Measurements from ENCODE around the gene ARPC2. TPM values are rescaled to one million over a fixed set of nuclear protein-coding genes. Genes with fewer than 3 reads are reported as not detected.

ARPC2 gene
- total and polyA plus RNA-seq, 2 of the 13 experiments (the other 11 are each of a cell fraction or from before 2014, with no cell fraction given) = 168 to 303 TPM

DNA sequence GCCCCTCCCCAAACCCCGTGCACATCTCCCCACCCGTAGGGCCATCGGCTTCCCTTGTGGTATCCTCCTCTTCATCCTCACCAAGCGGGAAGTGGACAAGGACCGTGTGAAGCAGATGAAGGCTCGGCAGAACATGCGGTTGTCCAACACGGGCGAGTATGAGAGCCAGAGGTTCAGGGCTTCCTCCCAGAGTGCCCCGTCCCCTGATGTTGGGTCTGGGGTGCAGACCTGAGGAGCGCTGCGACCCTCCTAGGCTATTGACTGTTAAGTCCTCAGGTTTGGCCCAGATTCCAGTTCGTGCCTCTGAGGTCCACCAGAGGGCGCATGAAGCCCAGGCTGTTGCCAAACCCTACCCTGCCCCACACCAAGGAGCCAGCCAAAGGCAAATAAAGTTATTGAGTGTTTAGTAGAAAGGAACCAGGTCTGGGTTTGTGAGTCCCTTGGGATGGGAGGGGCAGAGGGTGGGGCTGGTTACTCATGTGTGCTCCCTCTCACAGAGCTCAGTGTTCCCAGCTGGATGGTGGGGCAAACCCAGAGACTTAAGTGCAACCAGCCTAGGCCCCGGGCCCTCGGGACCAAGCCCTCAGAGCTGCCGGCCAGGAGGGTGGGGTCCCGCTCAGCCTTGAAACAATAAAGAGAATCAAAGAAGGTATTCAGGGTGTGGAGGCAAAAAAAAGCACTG is 55.7 kb downstream of the ARPC2 start (continued):
- TF ChIP-seq, protein P1, sequence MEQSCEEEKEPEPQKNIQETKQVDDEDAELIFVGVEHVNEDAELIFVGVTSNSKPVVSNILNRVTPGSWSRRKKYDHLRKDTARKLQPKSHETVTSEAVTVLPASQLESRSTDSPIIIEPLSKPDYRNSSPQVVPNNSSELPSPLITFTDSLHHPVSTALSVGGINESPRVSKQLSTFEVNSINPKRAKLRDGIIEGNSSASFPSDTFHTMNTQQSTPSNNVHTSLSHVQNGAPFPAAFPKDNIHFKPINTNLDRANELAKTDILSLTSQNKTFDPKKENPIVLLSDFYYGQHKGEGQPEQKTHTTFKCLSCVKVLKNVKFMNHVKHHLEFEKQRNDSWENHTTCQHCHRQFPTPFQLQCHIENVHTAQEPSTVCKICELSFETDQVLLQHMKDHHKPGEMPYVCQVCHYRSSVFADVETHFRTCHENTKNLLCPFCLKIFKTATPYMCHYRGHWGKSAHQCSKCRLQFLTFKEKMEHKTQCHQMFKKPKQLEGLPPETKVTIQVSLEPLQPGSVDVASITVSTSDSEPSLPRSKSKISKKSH (CRISPR knock-in tag; IDR thresholded peaks at IDR 0.05; ENCODE audit: borderline replicate concordance) = peak; percentile 79
- TF ChIP-seq, protein P2, sequence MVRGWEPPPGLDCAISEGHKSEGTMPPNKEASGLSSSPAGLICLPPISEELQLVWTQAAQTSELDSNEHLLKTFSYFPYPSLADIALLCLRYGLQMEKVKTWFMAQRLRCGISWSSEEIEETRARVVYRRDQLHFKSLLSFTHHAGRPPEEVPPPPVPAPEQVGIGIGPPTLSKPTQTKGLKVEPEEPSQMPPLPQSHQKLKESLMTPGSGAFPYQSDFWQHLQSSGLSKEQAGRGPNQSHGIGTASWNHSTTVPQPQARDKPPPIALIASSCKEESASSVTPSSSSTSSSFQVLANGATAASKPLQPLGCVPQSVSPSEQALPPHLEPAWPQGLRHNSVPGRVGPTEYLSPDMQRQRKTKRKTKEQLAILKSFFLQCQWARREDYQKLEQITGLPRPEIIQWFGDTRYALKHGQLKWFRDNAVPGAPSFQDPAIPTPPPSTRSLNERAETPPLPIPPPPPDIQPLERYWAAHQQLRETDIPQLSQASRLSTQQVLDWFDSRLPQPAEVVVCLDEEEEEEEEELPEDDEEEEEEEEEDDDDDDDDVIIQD (CRISPR knock-in tag; IDR thresholded peaks at IDR 0.05; ENCODE audit: low read depth) = peak; percentile 79
- TF ChIP-seq NONO (IDR thresholded peaks at IDR 0.05) (no peak), NONO (CRISPR knock-in tag; conservative IDR thresholded peaks at IDR 0.05) (peak; percentile 65; the same call in 1 of the 2 replicates), NRL (CRISPR knock-in tag; IDR thresholded peaks at IDR 0.05; ENCODE audit: borderline replicate concordance) (peak; percentile 84), ELF3 (CRISPR knock-in tag; IDR thresholded peaks at IDR 0.05) (peak; percentile 14; the same call in 1 of the 2 replicates), RFXAP (CRISPR knock-in tag; IDR thresholded peaks at IDR 0.05; ENCODE audit: borderline replicate concordance) (0 out of 2 replicates have a peak, but pooled peaks have one; percentile 61), POLR2A (IDR thresholded peaks at IDR 0.05; ENCODE audit: insufficient read depth in 1 of 2, low read depth in 2 of 2, low read length in 2 of 2) (peak; percentile 22; a peak in 1 of 4 replicates), BCL6 (CRISPR knock-in tag; IDR thresholded peaks at IDR 0.05) (peak; percentile 51; the same call in 1 of the 2 replicates), GPN1 (CRISPR knock-in tag; IDR thresholded peaks at IDR 0.05; ENCODE audit: borderline replicate concordance) (no peak), EP300 (IDR thresholded peaks at IDR 0.05; ENCODE audit: low read depth in 2 of 2, low read length in 2 of 2) (0 out of 4 replicates have a peak, but pooled peaks of 1 of the 2 experiments have one; percentile 21), EP300 (CRISPR knock-in tag; IDR thresholded peaks at IDR 0.05; ENCODE audit: borderline replicate concordance) (no peak), ZNF205 (CRISPR knock-in tag; IDR thresholded peaks at IDR 0.05) (peak; percentile 99), SMC3 (IDR thresholded peaks at IDR 0.05; ENCODE audit: low read length) (peak; percentile 96), FOXA1 (IDR thresholded peaks at IDR 0.05) (no peak), FOXA1 (CRISPR knock-in tag; IDR thresholded peaks at IDR 0.05) (peak; percentile 66), HNF4A (CRISPR knock-in tag; IDR thresholded peaks at IDR 0.05) (peak; percentile 21; the same call in 1 of the 2 replicates), CCDC6 (CRISPR knock-in tag; IDR thresholded peaks at IDR 0.05) (0 out of 2 replicates have a peak, but pooled peaks have one; percentile 48), EED (CRISPR knock-in tag; IDR thresholded peaks at IDR 0.05) (no peak)
- TF ChIP-seq, protein P3, sequence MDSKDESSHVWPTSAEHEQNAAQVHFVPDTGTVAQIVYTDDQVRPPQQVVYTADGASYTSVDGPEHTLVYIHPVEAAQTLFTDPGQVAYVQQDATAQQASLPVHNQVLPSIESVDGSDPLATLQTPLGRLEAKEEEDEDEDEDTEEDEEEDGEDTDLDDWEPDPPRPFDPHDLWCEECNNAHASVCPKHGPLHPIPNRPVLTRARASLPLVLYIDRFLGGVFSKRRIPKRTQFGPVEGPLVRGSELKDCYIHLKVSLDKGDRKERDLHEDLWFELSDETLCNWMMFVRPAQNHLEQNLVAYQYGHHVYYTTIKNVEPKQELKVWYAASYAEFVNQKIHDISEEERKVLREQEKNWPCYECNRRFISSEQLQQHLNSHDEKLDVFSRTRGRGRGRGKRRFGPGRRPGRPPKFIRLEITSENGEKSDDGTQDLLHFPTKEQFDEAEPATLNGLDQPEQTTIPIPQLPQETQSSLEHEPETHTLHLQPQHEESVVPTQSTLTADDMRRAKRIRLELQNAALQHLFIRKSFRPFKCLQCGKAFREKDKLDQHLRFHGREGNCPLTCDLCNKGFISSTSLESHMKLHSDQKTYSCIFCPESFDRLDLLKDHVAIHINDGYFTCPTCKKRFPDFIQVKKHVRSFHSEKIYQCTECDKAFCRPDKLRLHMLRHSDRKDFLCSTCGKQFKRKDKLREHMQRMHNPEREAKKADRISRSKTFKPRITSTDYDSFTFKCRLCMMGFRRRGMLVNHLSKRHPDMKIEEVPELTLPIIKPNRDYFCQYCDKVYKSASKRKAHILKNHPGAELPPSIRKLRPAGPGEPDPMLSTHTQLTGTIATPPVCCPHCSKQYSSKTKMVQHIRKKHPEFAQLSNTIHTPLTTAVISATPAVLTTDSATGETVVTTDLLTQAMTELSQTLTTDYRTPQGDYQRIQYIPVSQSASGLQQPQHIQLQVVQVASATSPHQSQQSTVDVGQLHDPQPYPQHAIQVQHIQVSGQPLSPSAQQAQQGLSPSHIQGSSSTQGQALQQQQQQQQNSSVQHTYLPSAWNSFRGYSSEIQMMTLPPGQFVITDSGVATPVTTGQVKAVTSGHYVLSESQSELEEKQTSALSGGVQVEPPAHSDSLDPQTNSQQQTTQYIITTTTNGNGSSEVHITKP (CRISPR knock-in tag; IDR thresholded peaks at IDR 0.05; ENCODE audit: low read depth) = 0 out of 2 replicates have a peak, but pooled peaks have one; percentile 44
- TF ChIP-seq, protein P4, sequence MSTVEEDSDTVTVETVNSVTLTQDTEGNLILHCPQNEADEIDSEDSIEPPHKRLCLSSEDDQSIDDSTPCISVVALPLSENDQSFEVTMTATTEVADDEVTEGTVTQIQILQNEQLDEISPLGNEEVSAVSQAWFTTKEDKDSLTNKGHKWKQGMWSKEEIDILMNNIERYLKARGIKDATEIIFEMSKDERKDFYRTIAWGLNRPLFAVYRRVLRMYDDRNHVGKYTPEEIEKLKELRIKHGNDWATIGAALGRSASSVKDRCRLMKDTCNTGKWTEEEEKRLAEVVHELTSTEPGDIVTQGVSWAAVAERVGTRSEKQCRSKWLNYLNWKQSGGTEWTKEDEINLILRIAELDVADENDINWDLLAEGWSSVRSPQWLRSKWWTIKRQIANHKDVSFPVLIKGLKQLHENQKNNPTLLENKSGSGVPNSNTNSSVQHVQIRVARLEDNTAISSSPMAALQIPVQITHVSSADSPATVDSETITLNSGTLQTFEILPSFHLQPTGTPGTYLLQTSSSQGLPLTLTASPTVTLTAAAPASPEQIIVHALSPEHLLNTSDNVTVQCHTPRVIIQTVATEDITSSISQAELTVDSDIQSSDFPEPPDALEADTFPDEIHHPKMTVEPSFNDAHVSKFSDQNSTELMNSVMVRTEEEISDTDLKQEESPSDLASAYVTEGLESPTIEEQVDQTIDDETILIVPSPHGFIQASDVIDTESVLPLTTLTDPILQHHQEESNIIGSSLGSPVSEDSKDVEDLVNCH (CRISPR knock-in tag; IDR thresholded peaks at IDR 0.05) = no peak
